BLaER1 treated with 17β-estradiol and CSF1 and Interleukin-3, amounts not matched to agents 10 nM and 100 nM (cell line): ENCODE measurements around the gene DNAJA4.

Experiments
- H3K27ac ChIP-seq, 11 experiments: shearing (Covaris generic); formaldehyde crosslinking; 2 replicates each; pipeline ENCODE4 v1.8.1; 2022
- H3K27me3 ChIP-seq, 11 experiments: shearing (Covaris generic); formaldehyde crosslinking; 2 replicates each; pipeline ENCODE4 v1.8.1; 2022
- H3K36me3 ChIP-seq, 11 experiments: shearing (Covaris generic); formaldehyde crosslinking; 2 replicates each; pipeline ENCODE4 v1.8.1; 2022
- H3K4me1 ChIP-seq, 10 experiments: shearing (Covaris generic); formaldehyde crosslinking; 2 replicates each; pipeline ENCODE4 v1.8.1; 2022
- H3K4me2 ChIP-seq, 11 experiments: shearing (Covaris generic); formaldehyde crosslinking; 2 replicates each; pipeline ENCODE4 v1.8.1; 2022
- H3K4me3 ChIP-seq, 10 experiments: shearing (Covaris generic); formaldehyde crosslinking; 2 replicates each; pipeline ENCODE4 v1.8.1; 2022
- H3K9ac ChIP-seq, 11 experiments: shearing (Covaris generic); formaldehyde crosslinking; 2 replicates each; pipeline ENCODE4 v1.8.1; 2022
- H3K9me3 ChIP-seq, 11 experiments: shearing (Covaris generic); formaldehyde crosslinking; replicated peaks in 1 of 11; 2 replicates each; pipeline ENCODE4 v1.8.1; 2022
- H4K20me1 ChIP-seq, 11 experiments: shearing (Covaris generic); formaldehyde crosslinking; 2 replicates each; pipeline ENCODE4 v1.8.1; 2022
- Cebpa-rat ChIP-seq, 11 experiments: shearing (Covaris generic); IDR thresholded peaks; 2 replicates each; pipeline ENCODE4 v1.8.1; 2022

Gene DNAJA4

DNA sequence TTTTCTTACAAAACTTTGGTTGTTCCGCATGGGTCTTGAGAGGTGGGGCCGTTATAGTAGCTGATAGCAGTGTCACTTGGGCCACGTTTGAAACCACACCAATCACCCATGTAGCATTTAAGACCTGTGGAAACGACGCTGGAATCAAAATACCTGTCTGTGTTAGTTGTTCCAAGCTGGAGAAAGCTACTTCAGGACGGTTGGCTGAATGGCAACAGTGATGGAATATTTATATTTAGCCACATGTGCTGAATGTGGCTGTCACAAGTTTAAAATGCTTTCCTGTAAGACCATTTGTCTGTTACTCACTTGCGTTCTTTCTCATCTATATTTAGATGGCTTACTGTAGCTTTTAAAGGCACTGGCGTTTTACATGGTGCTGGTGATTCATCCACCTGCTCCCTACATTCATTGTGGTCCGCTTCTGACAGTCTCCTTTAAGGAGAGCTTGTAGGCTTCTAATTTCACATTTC is 1.4 kb downstream of the DNAJA4 start:
- Histone ChIP-seq H3K4me3 (no peak overlapping the region), H3K27ac (no peak overlapping the region), H3K4me1 (0 out of 20 replicates have a peak, but pooled peaks cover 0 to 3% (median 0%) of the 10 kb centered on the region in 10 experiments), H3K4me2 (no peak overlapping the region), H3K9me3 (peaks cover 0 to 6% (median 0%) of the 10 kb centered on the region in 11 experiments; a peak in 2 of 22 replicates), H4K20me1 (peaks cover 0 to 5% (median 0%) of the 10 kb centered on the region in 11 experiments; a peak in 4 of 22 replicates), H3K27me3 (peaks cover 40 to 50% (median 44%) of the 10 kb centered on the region in 11 experiments), H3K36me3 (no peaks in the 10 kb centered on the region), H3K9ac (no peak overlapping the region)
- TF ChIP-seq Cebpa-rat (IDR thresholded peaks at IDR 0.05), result no peak

GRCh38 chr15:78266229-78266628 is 1.9 kb downstream of the DNAJA4 start:
- Histone ChIP-seq H3K27ac (no peak overlapping the region), H3K4me2 (no peak overlapping the region), H3K9ac (no peak overlapping the region), H3K4me1 (0 out of 20 replicates have a peak, but pooled peaks cover 0 to 3% (median 0%) of the 10 kb centered on the region in 10 experiments), H3K27me3 (peaks cover 40 to 50% (median 44%) of the 10 kb centered on the region in 11 experiments), H3K4me3 (no peak overlapping the region), H3K9me3 (peaks cover 0 to 6% (median 0%) of the 10 kb centered on the region in 11 experiments; a peak in 2 of 22 replicates), H3K36me3 (no peaks in the 10 kb centered on the region), H4K20me1 (peaks cover 0 to 5% (median 0%) of the 10 kb centered on the region in 11 experiments; a peak in 4 of 22 replicates)
- TF ChIP-seq Cebpa-rat (IDR thresholded peaks at IDR 0.05), result no peak

- Histone ChIP-seq H3K4me1 (0 out of 20 replicates have a peak, but pooled peaks cover 0 to 3% (median 0%) of the 10 kb centered on the region in 10 experiments), H3K4me2 (no peak overlapping the region), H4K20me1 (peaks cover 0 to 5% (median 0%) of the 10 kb centered on the region in 11 experiments; a peak in 4 of 22 replicates), H3K27ac (no peak overlapping the region), H3K36me3 (no peaks in the 10 kb centered on the region), H3K27me3 (peaks cover 40 to 50% (median 44%) of the 10 kb centered on the region in 11 experiments), H3K9me3 (peaks cover 0 to 6% (median 0%) of the 10 kb centered on the region in 11 experiments; a peak in 2 of 22 replicates), H3K4me3 (no peak overlapping the region), H3K9ac (no peak overlapping the region)
- no peak for TF ChIP-seq Cebpa-rat (IDR thresholded peaks at IDR 0.05)
Observed at GRCh38 chr15:78266806-78267205, 2.4 kb downstream of the DNAJA4 start.

DNA sequence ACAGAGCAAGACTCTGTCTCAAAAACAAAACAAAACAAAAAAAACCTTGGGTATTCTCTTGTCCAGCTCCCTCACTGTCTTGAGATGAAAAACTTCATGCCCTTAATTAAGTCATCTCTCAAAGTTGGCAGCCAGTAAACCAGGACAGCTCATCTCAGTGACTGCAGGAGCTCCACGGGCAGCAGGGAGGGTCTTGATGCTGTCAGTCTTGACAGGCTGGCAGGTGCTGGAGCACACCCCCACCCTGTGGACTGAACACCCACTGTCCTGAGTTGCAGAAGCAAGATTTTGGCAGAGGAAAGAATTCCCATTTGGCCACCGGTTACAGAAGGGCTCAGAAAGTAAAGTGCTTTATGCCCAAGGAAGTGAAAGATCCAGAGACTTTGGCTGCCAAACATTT is 8.0 kb downstream of the DNAJA4 start:
- no peaks in the 10 kb centered on the region for H3K9me3 ChIP-seq
- H3K27me3 ChIP-seq, result peaks cover 0 to 2% (median 0%) of the 10 kb centered on the region in 11 experiments; a peak in 3 of 22 replicates
- peaks cover under 1 to 9% (median 6%) of the 10 kb centered on the region in 10 experiments; a peak in 8 of 20 replicates for H3K4me1 ChIP-seq
- no peak for TF ChIP-seq Cebpa-rat (IDR thresholded peaks at IDR 0.05)
- H3K9ac ChIP-seq, result no peak overlapping the region
- no peaks in the 10 kb centered on the region; a peak in 1 of 22 replicates for H4K20me1 ChIP-seq
- no peak overlapping the region for H3K4me2 ChIP-seq
- H3K4me3 ChIP-seq, result no peak overlapping the region
- no peak overlapping the region for H3K27ac ChIP-seq
- no peaks in the 10 kb centered on the region for H3K36me3 ChIP-seq

DNA sequence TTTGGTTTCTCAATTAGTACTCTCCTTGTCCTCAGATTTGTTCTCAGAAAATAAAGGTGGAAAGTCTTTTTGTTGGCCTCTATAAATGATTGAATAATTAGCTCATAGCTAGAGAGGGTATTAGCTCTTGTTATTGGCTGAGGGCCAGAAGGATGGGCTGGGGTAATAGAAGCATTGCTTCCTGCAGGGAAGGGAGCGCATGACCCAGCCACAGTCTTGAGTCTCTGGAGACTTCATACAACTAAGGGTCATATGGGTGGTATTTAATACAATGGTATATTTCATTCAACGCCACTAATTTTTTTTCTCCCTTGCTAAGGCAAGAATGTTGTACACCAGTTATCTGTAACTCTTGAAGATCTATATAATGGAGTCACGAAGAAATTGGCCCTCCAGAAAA is 8.4 kb downstream of the DNAJA4 start:
- no peaks in the 10 kb centered on the region; a peak in 1 of 22 replicates for H4K20me1 ChIP-seq
- peaks cover 0 to 4% (median 0%) of the 10 kb centered on the region in 11 experiments; a peak in 1 of 22 replicates for H3K36me3 ChIP-seq
- no peak overlapping the region for H3K27ac ChIP-seq
- no peaks in the 10 kb centered on the region for H3K9me3 ChIP-seq
- H3K4me2 ChIP-seq, result no peak overlapping the region
- no peak overlapping the region for H3K4me3 ChIP-seq
- no peaks in the 10 kb centered on the region for H3K27me3 ChIP-seq
- TF ChIP-seq Cebpa-rat (IDR thresholded peaks at IDR 0.05), result no peak
- peaks cover 3 to 11% (median 7%) of the 10 kb centered on the region in 10 experiments; a peak in 13 of 20 replicates for H3K4me1 ChIP-seq
- H3K9ac ChIP-seq, result no peak overlapping the region

- no peak for TF ChIP-seq Cebpa-rat (IDR thresholded peaks at IDR 0.05)
- Histone ChIP-seq H4K20me1 (no peaks in the 10 kb centered on the region; a peak in 1 of 22 replicates), H3K9me3 (no peaks in the 10 kb centered on the region), H3K4me3 (no peak overlapping the region), H3K36me3 (peaks cover 3 to 17% (median 9%) of the 10 kb centered on the region in 11 experiments; a peak in 21 of 22 replicates), H3K4me1 (peaks cover 3 to 18% (median 10%) of the 10 kb centered on the region in 10 experiments; a peak in 13 of 20 replicates), H3K9ac (no peak overlapping the region), H3K27ac (no peak overlapping the region), H3K4me2 (no peak overlapping the region), H3K27me3 (no peaks in the 10 kb centered on the region)
Observed at GRCh38 chr15:78274994-78275393, 10.6 kb downstream of the DNAJA4 start.

DNA sequence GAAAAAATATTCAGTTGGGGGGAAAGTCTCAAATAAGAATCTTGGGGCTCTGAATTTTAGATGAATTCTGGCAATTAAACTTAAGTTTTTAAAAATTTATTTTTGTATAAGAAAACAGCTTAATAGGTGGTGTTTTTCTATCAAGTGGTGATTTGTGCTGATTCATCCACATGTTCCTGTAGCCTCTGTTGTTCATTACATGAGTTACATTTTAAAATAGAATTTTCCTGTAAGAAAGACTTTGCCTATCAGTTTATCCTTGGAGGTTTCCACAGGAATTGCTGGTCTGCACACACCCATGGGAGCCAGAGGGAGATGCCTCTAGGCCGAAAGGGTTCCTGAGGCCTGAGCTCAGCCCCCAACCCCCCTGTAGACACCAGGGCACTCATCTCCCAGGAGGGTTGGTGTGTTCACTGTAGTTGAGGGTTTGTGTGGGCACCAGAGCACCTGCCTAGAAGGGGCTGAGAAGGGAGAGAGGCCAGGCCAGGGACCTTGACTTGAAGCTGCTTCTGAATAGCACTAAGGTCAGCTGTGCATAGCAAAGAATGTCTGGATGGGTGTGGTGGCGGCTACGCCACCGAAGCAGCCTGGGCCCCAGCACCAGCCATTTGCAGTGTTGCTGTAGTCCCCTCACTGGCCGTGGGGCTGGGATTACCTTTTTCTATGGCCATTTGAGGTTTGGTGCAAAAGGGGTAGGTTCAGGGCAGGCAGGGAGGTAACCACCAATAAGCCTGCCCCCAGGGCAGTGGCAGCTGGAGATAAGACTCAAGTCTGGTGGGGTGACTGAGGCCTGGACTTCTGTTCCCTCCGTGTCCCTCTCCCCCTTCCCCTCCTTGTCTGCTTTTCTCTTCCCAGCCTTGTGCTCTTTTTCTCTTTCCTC is 11.9 kb downstream of the DNAJA4 start:
- no peaks in the 10 kb centered on the region for H3K27me3 ChIP-seq
- no peak overlapping the region for H3K27ac ChIP-seq
- TF ChIP-seq Cebpa-rat (IDR thresholded peaks at IDR 0.05), result no peak
- H3K9me3 ChIP-seq, result no peaks in the 10 kb centered on the region
- no peak overlapping the region for H3K4me3 ChIP-seq
- H3K9ac ChIP-seq, result no peak overlapping the region
- H3K36me3 ChIP-seq, result peaks cover 12 to 27% (median 22%) of the 10 kb centered on the region in 11 experiments
- H4K20me1 ChIP-seq, result no peaks in the 10 kb centered on the region; a peak in 1 of 22 replicates
- peaks cover 3 to 18% (median 10%) of the 10 kb centered on the region in 10 experiments; a peak in 13 of 20 replicates for H3K4me1 ChIP-seq
- H3K4me2 ChIP-seq, result peak overlapping the region in 3 of 11 experiments; percentile 32 to 36 (median 32); a peak in 5 of 22 replicates

- Histone ChIP-seq H3K9me3 (no peaks in the 10 kb centered on the region), H3K4me3 (no peak overlapping the region), H3K4me1 (peaks cover 3 to 18% (median 14%) of the 10 kb centered on the region in 10 experiments; a peak in 14 of 20 replicates), H3K36me3 (peaks cover 54 to 69% (median 63%) of the 10 kb centered on the region in 11 experiments), H4K20me1 (peaks cover 0 to 3% (median 0%) of the 10 kb centered on the region in 11 experiments; a peak in 1 of 22 replicates), H3K27ac (no peak overlapping the region), H3K9ac (no peak overlapping the region), H3K27me3 (no peaks in the 10 kb centered on the region), H3K4me2 (no peak overlapping the region)
- no peak for TF ChIP-seq Cebpa-rat (IDR thresholded peaks at IDR 0.05)
Observed at GRCh38 chr15:78280319-78281072, 16.1 kb downstream of the DNAJA4 start.
